DLD1 (cell line): ENCODE measurements around the gene EMC9.

Experiments used
- in situ Hi-C: cut with HindIII; loops from 2 replicates; pipeline ENCODE4 v1.10.0; 2017; ENCODE audit warnings: low sequenced_read_pairs

The EMC9 gene

GRCh38 chr14:24132061-24132685 is 9.2 kb downstream of the EMC9 start:
- in situ Hi-C loops = no loop called here

- in situ Hi-C loops = no loop called here
Measured at GRCh38 chr14:24131549-24131966, 9.8 kb downstream of the EMC9 start.

DNA sequence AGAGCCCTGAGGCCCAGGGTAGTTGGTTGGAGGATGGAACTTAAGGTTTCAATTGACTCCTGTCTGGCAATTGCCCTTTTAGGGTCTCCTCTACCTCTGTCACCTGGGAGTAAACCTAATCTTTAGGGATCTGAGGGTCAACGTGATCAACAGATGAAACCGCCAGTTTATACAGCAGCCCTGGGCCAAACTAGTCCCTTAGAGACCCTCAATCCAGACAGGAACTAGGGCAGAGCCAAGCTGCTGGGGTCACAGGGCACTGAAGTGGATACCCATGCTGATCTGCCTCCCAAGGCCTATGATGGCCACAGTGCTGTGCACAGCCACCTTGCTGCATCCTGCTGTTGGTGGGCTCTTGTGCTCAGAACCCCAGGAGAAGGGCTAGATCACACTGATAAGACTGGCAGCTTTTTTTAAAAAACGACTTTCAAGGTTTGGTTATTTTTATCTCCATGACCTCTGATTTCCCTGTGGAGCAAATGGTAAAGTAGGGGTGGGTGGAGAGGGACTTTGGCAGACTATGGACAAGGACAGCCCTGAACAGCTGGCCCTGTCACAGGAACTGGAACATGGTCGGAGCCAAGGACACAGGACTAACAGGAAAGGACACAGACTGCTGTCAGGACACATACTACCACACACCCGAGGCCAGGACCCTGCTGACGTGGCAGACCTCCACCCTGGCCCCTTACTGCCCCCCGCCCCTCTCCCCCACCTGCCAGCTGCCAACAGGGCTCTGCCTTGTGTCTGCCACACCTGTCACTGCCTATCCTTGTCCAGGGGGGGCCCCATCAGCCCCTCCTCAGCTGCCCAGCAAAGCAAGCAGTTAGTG is 10.5 kb downstream of the EMC9 start:
- in situ Hi-C loops = no loop called here

GRCh38 chr14:24130380-24130716 is 11.0 kb downstream of the EMC9 start, which contains the start of gene FITM1:
Gene FITM1 (plus strand): TSS chr14:24130659. CDS start chr14:24131564, 905 bp downstream.
- in situ Hi-C loops = no loop called here

DNA sequence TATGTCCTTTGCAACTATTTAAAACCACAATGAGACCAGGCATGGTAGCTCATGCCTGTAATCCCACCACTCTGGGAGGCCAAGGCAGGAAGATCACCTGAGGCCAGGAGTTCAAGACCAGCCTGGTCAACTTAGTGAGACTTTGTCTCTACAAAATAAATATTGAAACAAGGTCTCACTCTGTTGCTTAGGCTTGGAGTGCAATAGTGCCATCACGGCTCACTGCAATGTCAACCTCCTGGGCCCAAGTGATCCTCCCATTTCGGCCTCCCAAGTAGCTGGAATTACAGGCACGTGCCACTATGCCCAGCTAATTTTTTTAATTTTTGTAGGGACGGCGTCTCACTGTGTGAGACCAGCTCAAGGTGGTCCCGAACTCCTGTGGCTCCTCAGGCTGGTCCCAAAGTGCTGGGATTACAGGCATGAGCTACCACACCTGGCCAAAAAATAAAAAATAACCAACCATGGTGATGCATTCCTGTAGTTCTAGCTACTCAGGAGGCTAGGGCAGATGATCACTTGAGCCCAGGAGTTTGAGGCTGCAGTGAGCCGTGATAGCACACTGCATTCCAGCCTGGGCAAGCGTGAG is 11.9 kb downstream of the EMC9 start:
- in situ Hi-C loops = no loop called here

DNA sequence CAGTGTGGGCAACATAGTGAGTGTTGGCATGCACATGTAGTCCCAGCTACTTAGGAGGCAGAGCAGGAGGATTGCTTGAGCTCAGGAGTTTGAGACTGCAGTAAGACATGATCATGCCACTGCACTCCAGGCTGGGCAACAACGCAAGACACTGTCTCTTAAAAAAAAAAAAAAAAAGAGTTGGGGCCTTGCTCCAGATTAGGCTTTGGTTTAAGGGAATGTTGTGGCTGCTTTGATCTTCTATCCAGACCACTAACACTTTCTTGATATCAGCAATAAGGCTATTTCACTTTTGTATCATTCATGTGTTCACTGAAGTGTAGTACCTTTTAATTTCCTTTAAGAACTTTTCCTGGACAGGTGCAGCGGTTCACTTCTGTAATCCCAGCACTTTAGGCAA is 13.7 kb downstream of the EMC9 start:
- in situ Hi-C loops = no loop called here

- in situ Hi-C loops = no loop called here
Measured at GRCh38 chr14:24126939-24127338, 14.5 kb downstream of the EMC9 start.

GRCh38 chr14:24123424-24124417 is 17.7 kb downstream of the EMC9 start:
- in situ Hi-C loops = no loop called here

GRCh38 chr14:24122898-24123297 is 18.5 kb downstream of the EMC9 start:
- in situ Hi-C loops = no loop called here

- in situ Hi-C loops = no loop called here
Measured at GRCh38 chr14:24122416-24122815, 19.0 kb downstream of the EMC9 start.

DNA sequence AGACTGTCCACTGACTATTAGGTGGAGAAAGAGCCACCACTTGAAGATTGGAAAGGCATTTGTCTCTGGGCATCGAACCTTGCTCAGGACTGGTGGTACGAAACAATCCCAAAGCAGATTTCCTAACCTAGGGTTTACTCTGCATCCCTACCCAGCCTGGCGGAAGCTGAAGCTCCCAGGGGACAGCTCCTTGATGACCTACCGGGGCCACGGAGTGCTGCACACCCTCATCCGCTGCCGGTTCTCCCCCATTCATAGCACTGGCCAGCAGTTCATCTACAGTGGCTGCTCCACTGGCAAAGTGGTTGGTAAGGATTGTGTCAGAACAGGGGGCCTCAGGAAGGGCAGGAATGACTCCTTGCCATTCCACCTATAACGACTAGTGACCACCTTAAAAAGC is 20.2 kb downstream of the EMC9 start:
- in situ Hi-C loops = no loop called here

DNA sequence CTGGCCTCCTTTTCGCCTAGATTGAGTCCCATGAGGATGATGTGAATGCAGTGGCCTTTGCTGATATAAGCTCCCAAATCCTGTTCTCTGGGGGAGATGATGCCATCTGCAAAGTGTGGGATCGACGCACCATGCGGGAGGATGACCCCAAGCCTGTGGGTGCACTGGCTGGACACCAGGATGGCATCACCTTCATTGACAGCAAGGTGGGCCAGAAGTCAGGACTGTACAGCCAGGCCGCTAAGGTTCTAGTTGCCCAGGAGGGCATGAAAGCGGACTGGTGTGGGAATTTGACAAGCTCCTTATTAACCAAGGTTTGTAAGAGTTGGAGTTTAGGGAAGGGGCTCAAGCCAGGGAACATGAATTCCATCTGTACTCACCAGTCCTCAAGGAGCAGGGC is 21.7 kb downstream of the EMC9 start:
- in situ Hi-C loops = no loop called here

- in situ Hi-C loops = no loop called here
Measured at GRCh38 chr14:24117179-24117578, 24.2 kb downstream of the EMC9 start.

DNA sequence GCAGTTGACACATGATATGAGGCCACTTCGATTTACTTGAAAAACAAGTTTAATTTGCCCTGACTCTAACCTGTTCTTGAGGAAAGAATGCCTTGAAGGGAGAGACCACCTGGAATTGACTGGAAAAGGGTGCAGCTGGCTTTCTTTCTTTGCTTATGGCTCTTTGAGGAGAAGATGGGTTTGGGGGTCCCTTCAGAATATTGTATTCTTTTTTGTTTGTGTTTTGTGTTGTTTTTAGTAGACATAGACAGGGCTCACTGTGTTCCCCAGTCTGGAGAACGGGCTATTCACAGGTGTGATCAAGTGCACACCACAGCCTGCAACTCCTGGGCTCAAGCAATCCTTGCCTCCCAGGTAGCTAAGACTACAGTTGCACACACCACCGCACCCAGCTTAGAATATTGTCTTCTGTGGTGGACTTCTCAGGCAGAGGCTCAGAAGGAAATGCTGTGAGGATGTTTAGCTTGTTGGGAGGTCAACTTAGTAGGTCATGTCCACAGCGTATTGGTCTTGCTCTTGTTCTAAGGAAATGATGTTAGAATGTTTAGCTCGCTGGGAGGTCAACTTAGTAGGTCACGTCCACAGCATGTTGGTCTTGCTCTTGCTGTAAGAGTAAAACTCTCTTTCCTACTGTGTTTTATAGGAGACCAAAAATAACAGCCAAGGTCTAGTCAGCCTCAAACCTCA is 25.1 kb downstream of the EMC9 start:
- in situ Hi-C loops = no loop called here

DNA sequence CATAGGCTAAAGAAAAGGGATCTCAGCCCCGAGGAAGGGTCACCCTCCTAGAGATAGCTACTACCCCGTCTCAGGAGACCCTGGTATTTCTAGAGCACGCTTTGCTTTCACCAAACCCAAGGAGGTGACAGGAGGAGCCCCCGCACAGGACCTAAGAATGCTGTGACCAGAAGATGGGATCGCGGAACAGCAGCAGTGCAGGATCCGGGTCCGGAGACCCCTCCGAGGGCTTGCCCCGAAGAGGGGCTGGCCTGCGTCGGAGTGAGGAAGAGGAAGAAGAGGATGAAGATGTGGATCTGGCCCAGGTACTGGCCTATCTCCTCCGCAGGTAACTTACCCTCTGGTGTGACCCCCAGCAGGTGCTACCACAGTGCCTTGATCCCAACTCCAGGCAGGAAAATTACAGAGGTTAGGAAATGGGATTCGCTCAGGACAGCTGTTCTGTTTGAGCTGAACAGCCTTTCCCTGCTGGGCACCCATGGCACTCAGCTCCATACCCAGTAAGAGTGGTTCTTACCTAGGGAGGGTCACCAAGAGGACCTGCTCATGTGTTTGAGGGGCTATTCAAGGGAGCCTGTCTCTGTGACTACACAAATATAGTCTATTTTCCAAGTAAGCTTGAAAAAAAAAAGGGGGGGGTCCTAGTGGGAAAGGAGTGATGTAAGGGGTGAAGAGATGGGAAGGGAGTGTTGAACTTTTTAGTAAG is 25.8 kb downstream of the EMC9 start:
- in situ Hi-C loops = no loop called here

DNA sequence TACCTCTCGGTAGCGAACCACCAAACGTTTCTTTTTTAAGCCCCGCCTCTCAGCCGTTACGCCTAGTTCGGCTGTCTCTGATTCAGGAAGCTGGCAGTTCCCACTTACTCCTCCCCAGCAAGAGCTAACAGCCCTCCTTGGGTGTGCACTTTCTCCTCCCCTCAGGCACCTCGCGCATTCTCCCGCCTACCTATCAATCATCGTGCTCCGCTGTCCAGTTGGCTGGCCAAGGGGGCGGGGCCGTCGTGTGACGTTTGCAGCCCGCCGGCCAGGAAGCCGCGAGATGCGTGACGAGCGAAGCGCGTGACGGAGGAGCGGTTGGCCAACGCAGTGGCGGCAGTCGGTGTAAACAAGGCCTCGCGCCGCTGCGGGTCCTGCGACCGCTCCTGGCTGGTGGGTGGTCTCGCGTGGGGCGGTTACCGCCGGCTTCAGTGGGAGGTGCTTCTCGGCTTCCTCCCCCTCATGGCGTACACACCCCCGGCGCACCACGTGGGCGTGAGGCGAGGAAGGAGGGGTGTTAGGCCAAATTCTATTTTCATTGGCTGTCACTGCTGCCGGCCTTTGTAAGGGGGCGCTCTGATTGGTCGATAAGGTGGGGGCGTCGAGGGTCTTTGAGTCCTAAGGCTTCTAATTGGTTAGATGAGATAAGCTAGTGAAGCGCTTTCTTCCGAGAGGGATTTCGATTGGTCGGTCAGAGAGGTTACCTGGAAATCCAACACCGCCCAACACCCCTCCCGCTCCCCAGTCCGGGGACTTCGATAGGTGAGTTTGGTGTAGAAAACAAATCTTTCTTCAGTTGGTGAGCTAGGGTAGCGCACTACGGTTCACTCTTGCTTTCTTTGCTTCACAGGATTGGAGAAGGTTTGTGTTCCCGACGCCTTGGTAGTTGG is 26.6 kb downstream of the EMC9 start, which contains the start of the genes DCAF11 and NRL:
Gene DCAF11 (plus strand): TSS at position 246 of the 890 bp plus-strand sequence. CDS start 818 bp downstream, outside the sequence.
Gene NRL (minus strand): TSS at position 418 of the 890 bp plus-strand sequence. CDS start 32,101 bp downstream, outside the sequence.
- in situ Hi-C loops = no loop called here

DNA sequence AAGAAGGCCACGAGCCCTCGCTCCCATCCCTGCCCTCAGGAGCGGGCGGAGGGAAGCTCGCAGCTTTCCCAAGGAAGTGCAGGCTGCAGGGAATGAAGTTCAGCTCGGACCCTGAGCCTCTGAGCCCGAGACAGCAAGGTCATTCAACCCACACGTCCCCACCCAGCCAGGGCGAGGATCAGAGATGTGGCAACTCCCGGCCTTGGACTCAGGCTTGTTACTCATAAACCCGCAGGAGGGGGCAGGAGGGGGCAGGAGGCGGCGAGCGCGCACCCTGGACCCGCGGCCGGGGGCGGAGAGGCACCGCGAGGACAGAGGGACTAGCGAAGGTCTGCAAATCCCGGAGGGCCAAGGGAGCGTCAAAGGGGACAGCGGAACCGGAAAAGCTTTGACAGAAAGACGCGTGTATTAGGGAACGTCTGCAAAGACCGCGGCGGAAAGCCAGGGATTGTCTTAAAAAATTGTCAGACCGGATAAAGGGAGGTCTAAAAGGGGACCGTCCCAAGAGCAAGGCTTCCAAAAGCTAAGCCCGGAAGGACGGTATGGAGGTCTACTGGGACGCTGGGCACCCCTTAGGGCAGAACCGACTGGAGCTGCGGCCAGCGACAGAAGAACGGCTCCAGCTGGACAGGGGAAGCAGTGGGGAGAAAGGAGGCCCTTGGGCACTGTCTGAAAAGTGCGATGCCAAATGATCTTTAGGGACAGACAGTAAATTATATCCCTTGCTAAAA is 27.4 kb downstream of the EMC9 start:
- in situ Hi-C loops = no loop called here

GRCh38 chr14:24113379-24113800 is 28.0 kb downstream of the EMC9 start:
- in situ Hi-C loops = no loop called here
